Activated T-cell treated with anti-CD3 and anti-CD28 coated beads, Interleukin-2, amount 50 U/mL, for 72 hours (primary cell): Measurements from ENCODE around the gene EDC4. TPM values are rescaled to one million over a fixed set of nuclear protein-coding genes. Genes with fewer than 3 reads are reported as not detected.
"Not testable (repeated sequence)": the region's sequence is repeated elsewhere in the genome, so short reads cannot be mapped to it uniquely, and the experiment has no call there.

Source experiments
- ATAC-seq, 2 donors: fragments of 150-1000 bp; cut with Tn5 transposase; replicated peaks in 1 of 2; 2 replicates each; pipeline ENCODE4 v1.10.0; 2021; ENCODE audit warnings: moderate library complexity in 2 of 2, mild to moderate bottlenecking in 1 of 2
- DNase-seq, 2 donors: peaks; one replicate each; pipeline ENCODE4 v3.0.0; 2021 to 2022; ENCODE audit warnings: mixed read lengths in 1 of 2
- H3K27ac Mint-ChIP-seq: one replicate; pipeline ENCODE4 v1.8.0; 2022; ENCODE audit warnings: mild to moderate bottlenecking, moderate library complexity, mixed read lengths
- H3K27me3 Mint-ChIP-seq: one replicate; pipeline ENCODE4 v1.8.0; 2022; ENCODE audit warnings: low read depth, mixed read lengths
- H3K36me3 Mint-ChIP-seq, 2 donors: one replicate each; pipeline ENCODE4 v1.8.0; 2022; ENCODE audit warnings: mixed read lengths in 2 of 2, mild to moderate bottlenecking in 1 of 2; ENCODE audit not compliant: insufficient read depth in 2 of 2
- H3K4me1 Mint-ChIP-seq: one replicate; pipeline ENCODE4 v1.8.0; 2022; ENCODE audit warnings: low read depth, mixed read lengths
- H3K4me3 Mint-ChIP-seq, 2 donors: one replicate each; pipeline ENCODE4 v1.8.0; 2022; ENCODE audit warnings: mild to moderate bottlenecking in 2 of 2, mixed read lengths in 2 of 2, moderate library complexity in 2 of 2
- H3K9me3 Mint-ChIP-seq, 2 donors: one replicate each; pipeline ENCODE4 v1.8.0; 2022; ENCODE audit warnings: mixed read lengths in 2 of 2
- total RNA-seq, 2 donors: library from RNA; stranded (reverse); gene quantifications; one replicate each; pipeline ENCODE4 v1.2.3, GENCODE V29; 2022

Gene EDC4
- total RNA-seq: 10 to 100 TPM; 82.9 to 86.4 TPM

GRCh38 chr16:67872631-67873434, at the start of gene EDC4:
TSS of gene EDC4 (plus strand) at chr16:67873052. CDS start at chr16:67873262, 210 bp downstream.
- peaks cover 2 to 15% of the 10 kb centered on the region in 2 donors for H3K36me3 Mint-ChIP-seq
- H3K27ac Mint-ChIP-seq: peak within 1 kb of the TSS; percentile 80
- no peaks in the 10 kb centered on the region for H3K27me3 Mint-ChIP-seq
- H3K4me1 Mint-ChIP-seq: peaks cover 32% of the 10 kb centered on the region
- no peaks in the 10 kb centered on the region for H3K9me3 Mint-ChIP-seq
- peak; percentile 92 to 95 for DNase-seq
- peak within 1 kb of the TSS; percentile 92 to 93 for H3K4me3 Mint-ChIP-seq
- peak; percentile 94 to 96 for ATAC-seq

DNA sequence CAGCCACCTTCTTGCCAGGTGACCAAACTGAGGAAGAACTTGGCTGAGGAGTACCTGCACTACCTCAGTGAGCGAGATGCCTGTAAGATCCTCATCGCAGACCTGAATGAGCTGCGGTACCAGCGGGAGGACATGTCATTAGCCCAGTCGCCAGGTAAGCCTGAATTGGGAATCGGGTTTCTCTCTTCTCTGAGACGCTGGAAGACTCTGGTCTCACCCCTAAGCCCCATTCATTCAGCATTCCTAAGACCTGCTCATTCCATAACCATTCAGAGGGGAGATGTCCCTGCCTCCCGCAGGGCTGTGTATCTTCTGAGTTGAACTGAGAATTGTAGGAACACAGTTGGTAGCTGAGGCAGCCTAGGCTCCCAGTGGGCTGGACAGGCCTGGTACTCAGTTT, 47.7 kb upstream of the EDC4 start:
- H3K27me3 Mint-ChIP-seq: no peaks in the 10 kb centered on the region
- H3K9me3 Mint-ChIP-seq: no peaks in the 10 kb centered on the region
- no peaks in the 10 kb centered on the region for H3K36me3 Mint-ChIP-seq
- H3K4me3 Mint-ChIP-seq: no peak overlapping the region
- H3K4me1 Mint-ChIP-seq: no peaks in the 10 kb centered on the region
- H3K27ac Mint-ChIP-seq: no peak overlapping the region
- ATAC-seq (no peak), DNase-seq (no peak)

DNA sequence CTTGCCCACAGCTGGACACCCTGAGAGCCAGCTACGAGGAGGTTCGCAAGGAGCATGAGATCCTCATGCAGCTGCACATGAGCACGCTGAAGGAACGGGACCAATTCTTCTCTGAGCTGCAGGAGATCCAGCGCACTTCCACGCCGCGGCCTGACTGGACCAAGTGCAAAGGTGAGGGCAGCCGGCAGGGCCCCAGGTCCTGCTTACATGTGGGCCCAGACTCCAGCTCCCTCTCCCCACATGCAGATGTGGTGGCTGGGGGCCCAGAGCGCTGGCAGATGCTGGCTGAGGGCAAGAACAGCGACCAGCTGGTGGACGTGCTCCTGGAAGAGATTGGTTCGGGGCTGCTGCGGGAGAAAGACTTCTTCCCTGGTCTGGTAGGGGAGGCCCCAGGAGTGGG, 46.9 kb upstream of the EDC4 start:
- Mint-ChIP-seq H3K36me3 (no peaks in the 10 kb centered on the region), H3K4me3 (no peak overlapping the region), H3K27me3 (no peaks in the 10 kb centered on the region), H3K4me1 (no peaks in the 10 kb centered on the region), H3K27ac (no peak overlapping the region), H3K9me3 (no peaks in the 10 kb centered on the region)
- no peak for ATAC-seq
- DNase-seq: no peak

- no peak for ATAC-seq
- peaks cover 9% of the 10 kb centered on the region for H3K4me1 Mint-ChIP-seq
Observed at GRCh38 chr16:67828651-67829050, 44.2 kb upstream of the EDC4 start.

DNA sequence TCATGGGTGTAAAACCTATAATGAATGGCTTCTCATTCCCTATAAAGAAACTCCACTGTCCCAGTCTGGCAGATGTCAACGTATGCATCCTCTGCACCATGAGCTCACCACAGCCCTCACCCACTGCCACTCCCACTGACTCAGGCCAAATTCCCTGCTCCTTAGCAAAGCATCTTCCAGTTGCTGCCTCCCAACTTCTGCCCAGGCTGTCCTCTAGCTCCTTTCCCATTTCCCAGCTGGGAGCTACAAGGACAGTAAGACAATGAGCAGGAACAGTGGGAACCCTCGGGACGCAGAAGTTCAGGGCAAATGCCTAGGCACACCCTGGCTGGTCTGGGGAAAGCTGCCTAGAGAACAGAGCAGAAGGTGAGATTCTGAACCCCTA, 39.8 kb upstream of the EDC4 start:
- peak overlapping the region; percentile 82 for H3K27ac Mint-ChIP-seq

More at GRCh38 chr16:67828651-67829050, 44.2 kb upstream of the EDC4 start:
- Mint-ChIP-seq H3K36me3 (peaks cover 0 to 2% of the 10 kb centered on the region in 2 donors), H3K27me3 (no peaks in the 10 kb centered on the region), H3K27ac (no peak overlapping the region), H3K9me3 (no peaks in the 10 kb centered on the region), H3K4me3 (no peak overlapping the region)
- DNase-seq: no peak

GRCh38 chr16:67833415-67834241, 39.2 kb upstream of the EDC4 start:
- ATAC-seq: peak; percentile 99 to 100
- H3K4me1 Mint-ChIP-seq: peaks cover 9% of the 10 kb centered on the region

More for the DNA sequence above, 39.8 kb upstream of the EDC4 start:
- H3K9me3 Mint-ChIP-seq: no peaks in the 10 kb centered on the region
- H3K27me3 Mint-ChIP-seq: no peaks in the 10 kb centered on the region
- peaks cover 0 to 3% of the 10 kb centered on the region in 2 donors for H3K36me3 Mint-ChIP-seq
- peak overlapping the region; percentile 98 to 99 for H3K4me3 Mint-ChIP-seq
- no peak for DNase-seq
- H3K4me1 Mint-ChIP-seq: peaks cover 9% of the 10 kb centered on the region
- ATAC-seq: no peak

DNA sequence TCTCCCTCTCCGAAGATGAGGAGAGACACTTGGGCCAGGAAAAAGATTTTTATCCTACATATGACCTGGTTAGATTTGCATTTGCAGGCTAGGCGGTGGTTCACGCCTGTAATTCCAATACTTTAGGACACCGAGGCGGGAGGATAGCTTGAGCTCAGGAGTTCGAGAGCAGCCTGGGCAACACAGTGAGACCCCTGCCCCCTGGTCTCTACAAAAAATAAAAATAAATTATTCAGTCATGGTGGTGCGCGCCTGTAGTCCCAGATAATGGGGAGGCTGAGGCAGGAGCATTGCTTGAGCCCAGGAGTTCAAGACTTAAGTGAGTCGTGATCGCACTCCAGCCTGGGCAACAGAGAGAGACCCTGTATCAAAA, 38.6 kb upstream of the EDC4 start:
- ATAC-seq (no peak), DNase-seq (no peak)
- peaks cover 9% of the 10 kb centered on the region for H3K4me1 Mint-ChIP-seq
- H3K4me3 Mint-ChIP-seq: peak overlapping the region; percentile 98 to 99
- peaks cover 0 to 3% of the 10 kb centered on the region in 2 donors for H3K36me3 Mint-ChIP-seq
- H3K27me3 Mint-ChIP-seq: no peaks in the 10 kb centered on the region
- H3K9me3 Mint-ChIP-seq: no peaks in the 10 kb centered on the region
- peak overlapping the region; percentile 90 for H3K27ac Mint-ChIP-seq

More at GRCh38 chr16:67833415-67834241, 39.2 kb upstream of the EDC4 start:
- no peaks in the 10 kb centered on the region for H3K9me3 Mint-ChIP-seq
- peak overlapping the region; percentile 90 for H3K27ac Mint-ChIP-seq
- peak overlapping the region; percentile 98 to 99 for H3K4me3 Mint-ChIP-seq
- H3K27me3 Mint-ChIP-seq: no peaks in the 10 kb centered on the region
- peak; percentile 96 to 97 for DNase-seq
- peaks cover 0 to 3% of the 10 kb centered on the region in 2 donors for H3K36me3 Mint-ChIP-seq

- not testable (repeated sequence) for ATAC-seq, DNase-seq, H3K27me3 Mint-ChIP-seq, H3K9me3 Mint-ChIP-seq, H3K27ac Mint-ChIP-seq, H3K36me3 Mint-ChIP-seq, H3K4me3 Mint-ChIP-seq
- peaks cover 14% of the 10 kb centered on the region for H3K4me1 Mint-ChIP-seq
Observed at GRCh38 chr16:67837190-67837589, 35.7 kb upstream of the EDC4 start.

- peaks cover 0 to 3% of the 10 kb centered on the region in 2 donors for H3K36me3 Mint-ChIP-seq
- no peaks in the 10 kb centered on the region for H3K27me3 Mint-ChIP-seq
- H3K4me3 Mint-ChIP-seq: no peak overlapping the region
Observed at GRCh38 chr16:67837811-67838210, 35.0 kb upstream of the EDC4 start.

GRCh38 chr16:67841198-67841815, 31.5 kb upstream of the EDC4 start:
- ATAC-seq: no peak
- Mint-ChIP-seq H3K27me3 (no peaks in the 10 kb centered on the region), H3K9me3 (no peaks in the 10 kb centered on the region), H3K4me3 (peak overlapping the region; percentile 89 to 91), H3K36me3 (peaks cover 3 to 5% of the 10 kb centered on the region in 2 donors), H3K4me1 (peaks cover 43% of the 10 kb centered on the region), H3K27ac (peak overlapping the region; percentile 81)
- DNase-seq: no peak

More at GRCh38 chr16:67837811-67838210, 35.0 kb upstream of the EDC4 start:
- peaks cover 12% of the 10 kb centered on the region for H3K4me1 Mint-ChIP-seq
- ATAC-seq: no peak
- H3K27ac Mint-ChIP-seq: no peak overlapping the region
- no peaks in the 10 kb centered on the region for H3K9me3 Mint-ChIP-seq
- no peak for DNase-seq

DNA sequence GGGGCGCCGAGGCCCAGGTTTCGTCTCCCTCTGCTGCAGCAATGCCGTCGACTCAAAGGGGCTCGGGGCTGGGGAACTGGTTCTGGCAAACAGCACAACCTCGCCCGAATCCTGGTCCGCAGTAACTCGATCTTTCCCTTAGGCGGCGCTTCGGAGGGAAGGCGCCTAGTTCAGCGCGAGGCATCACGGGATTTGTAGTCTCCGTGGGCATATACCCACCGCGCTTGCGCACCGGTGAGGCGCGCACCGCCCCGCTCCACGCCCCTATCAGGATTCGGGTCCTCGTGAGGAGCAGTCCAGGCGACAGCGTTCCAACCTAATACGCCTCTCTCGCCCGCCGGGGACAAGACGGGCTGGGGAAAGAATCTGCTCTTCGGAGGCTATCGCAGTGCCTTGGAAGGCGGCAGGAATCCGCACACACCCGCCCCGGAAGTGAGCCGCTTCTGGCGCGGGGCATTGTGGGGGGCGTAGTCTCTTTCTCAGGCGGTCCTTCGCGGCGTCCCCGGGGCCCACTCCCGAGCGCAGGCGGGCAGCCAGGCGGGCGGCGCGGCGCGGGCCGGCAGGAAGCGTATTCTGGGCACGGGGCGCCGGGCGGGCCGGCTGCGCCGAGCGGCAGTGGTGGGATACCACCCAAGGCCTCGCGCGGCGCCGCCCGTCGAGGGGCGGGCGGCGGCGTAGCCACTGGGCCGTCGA, 30.9 kb upstream of the EDC4 start, which contains the start of gene THAP11:
TSS of gene THAP11 (plus strand) at position 505 of the 693 bp plus-strand sequence. CDS start 235 bp downstream, outside the sequence.
- Mint-ChIP-seq H3K4me1 (peaks cover 43% of the 10 kb centered on the region), H3K27me3 (no peaks in the 10 kb centered on the region), H3K4me3 (peak within 1 kb of the TSS; percentile 92 to 98), H3K36me3 (peaks cover 3 to 5% of the 10 kb centered on the region in 2 donors), H3K9me3 (no peaks in the 10 kb centered on the region), H3K27ac (peak within 1 kb of the TSS; percentile 88)
- peak; percentile 95 to 96 for DNase-seq
- ATAC-seq: peak; percentile 59
